Keratinocyte (primary cell): ENCODE data around the gene GDF3.

Experiments
- EZH2 ChIP-seq: IDR thresholded peaks from one replicate; pipeline ENCODE4 v1.6.1; 2012; ENCODE audit warnings: inconsistent platforms, mild to moderate bottlenecking, low read length, moderate library complexity
- TF ChIP-seq, protein P1 (sequence below), 3 experiments: IDR thresholded peaks in 1 of 3; conservative IDR thresholded peaks in 1 of 3; optimal IDR thresholded peaks in 1 of 3; 2 replicates in 2 of 3; 3 replicates in 1 of 3; pipeline versions ENCODE3 to v1.5.1; 2011; ENCODE audit warnings: low read length in 3 of 3, mild to moderate bottlenecking in 3 of 3, moderate library complexity in 2 of 3, control low read depth in 1 of 3, inconsistent platforms in 1 of 3; ENCODE audit not compliant: insufficient read depth in 2 of 3; ENCODE audit errors: extremely low read depth in 1 of 3

DNA sequence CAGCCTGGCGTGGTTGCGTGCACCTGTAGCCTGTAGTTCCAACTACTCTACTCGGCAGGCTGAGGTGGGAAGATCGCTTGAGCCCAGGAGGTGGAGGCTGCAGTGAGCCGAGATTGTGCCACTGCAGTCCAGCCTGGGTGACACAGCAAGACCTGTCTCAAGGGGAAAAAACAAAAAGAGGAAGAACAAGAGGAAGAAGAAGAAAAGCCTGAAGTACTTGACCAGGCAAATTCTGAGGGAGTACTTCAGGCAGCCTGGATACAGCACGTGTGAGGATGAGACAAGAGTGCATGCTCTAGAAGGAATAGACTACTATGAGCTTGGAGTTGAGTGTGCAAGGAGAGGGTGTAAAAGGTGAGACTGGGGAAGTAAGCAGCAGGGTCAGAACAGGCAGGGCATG lies 1.8 kb downstream of the GDF3 start:
- TF ChIP-seq, protein P1, sequence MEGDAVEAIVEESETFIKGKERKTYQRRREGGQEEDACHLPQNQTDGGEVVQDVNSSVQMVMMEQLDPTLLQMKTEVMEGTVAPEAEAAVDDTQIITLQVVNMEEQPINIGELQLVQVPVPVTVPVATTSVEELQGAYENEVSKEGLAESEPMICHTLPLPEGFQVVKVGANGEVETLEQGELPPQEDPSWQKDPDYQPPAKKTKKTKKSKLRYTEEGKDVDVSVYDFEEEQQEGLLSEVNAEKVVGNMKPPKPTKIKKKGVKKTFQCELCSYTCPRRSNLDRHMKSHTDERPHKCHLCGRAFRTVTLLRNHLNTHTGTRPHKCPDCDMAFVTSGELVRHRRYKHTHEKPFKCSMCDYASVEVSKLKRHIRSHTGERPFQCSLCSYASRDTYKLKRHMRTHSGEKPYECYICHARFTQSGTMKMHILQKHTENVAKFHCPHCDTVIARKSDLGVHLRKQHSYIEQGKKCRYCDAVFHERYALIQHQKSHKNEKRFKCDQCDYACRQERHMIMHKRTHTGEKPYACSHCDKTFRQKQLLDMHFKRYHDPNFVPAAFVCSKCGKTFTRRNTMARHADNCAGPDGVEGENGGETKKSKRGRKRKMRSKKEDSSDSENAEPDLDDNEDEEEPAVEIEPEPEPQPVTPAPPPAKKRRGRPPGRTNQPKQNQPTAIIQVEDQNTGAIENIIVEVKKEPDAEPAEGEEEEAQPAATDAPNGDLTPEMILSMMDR (optimal IDR thresholded peaks at IDR 0.05 in 1 of 3, IDR thresholded peaks at IDR 0.05 in 1 of 3, conservative IDR thresholded peaks at IDR 0.05 in 1 of 3; ENCODE audit: extremely low read depth in 1 of 3, insufficient read depth in 2 of 3, low read length in 3 of 3): no peak
- TF ChIP-seq EZH2: no peak
